GM21529 (cell line): ENCODE measurements around the gene CC2D1A.

Experiments used
- ATAC-seq: cut with Tn5 transposase; IDR thresholded peaks from one replicate; pipeline ENCODE4 v1.9.1; 2021; ENCODE audit not compliant: unreplicated experiment

The CC2D1A gene

GRCh38 chr19:13935765-13936510 lies 29.9 kb downstream of the CC2D1A start:
- no peak for ATAC-seq

DNA sequence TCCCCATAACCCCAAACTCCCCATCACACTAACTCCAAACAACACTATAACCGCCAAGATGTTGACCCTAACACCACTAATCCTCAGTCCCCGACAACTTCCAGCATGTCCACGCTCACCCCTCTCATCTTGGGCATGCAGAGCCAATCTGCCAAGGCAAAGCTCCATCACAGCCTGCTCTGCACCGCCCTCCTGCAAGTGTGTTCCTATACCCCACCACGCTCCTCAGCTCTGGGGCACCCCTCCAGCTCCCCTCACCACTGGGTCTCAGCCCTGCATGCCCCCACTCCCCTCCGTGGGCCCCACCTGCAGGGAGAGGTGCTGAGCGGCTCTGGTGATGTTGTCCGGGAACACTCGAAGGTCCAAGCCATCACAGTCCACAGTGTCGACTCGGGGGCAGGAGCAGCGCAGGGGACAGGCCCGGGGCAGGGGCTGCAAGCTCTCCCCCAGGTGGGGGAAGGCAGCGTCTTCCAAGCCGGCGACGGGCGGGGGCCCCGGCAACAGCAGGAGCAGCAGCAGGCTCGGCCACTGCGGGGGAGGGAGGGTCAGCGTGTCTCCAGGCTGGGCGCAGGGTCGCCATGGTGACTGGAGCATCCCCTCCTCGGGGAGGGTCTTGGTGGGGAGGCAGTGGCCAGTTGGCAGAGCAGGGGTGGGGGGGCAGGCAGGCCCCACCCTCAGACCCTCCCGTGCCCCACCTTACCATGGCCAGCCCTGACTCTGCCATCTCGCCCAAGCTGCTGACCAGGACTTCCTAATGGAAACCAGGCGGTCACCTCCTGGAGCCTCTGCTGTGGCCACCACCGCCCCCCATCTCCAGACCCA lies 31.7 kb downstream of the CC2D1A start:
- no peak for ATAC-seq

GRCh38 chr19:13938301-13939064 lies 32.5 kb downstream of the CC2D1A start, which contains the start of gene PODNL1:
Gene PODNL1, minus strand, starts transcription at chr19:13938417. Its CDS starts 236 bp downstream, at chr19:13938181.
- ATAC-seq: no peak

DNA sequence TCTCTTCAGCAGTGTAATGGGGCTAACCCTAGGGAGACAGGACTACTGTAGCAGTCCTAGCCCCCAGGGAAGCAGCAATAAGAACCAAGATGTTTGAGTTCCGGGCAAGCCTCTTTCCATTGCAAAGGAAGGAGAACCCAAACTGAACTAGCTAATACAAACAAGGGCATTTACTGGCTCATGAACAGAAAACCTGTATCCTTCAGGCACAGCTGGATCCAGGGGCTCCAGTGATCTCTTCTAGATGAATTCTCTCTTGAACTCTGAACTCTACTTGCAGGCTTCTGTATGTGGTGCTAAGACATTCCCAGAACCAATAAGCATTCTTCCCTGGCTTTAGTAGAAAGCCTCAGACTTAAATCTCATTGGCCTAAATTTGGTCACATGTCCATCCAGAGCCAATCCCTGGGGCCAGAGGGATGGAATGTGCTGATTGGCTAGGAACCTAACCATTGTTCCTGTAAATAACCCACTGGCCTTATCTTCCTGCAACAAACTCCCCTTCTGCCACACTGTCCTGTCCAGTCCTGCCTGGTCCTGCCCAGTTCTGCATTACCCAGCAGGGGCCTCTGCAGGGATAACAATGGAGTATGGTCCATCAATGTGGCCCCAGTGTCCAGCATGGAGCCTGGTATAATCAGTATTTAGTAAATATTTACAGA lies 36.2 kb downstream of the CC2D1A start:
- no peak for ATAC-seq

GRCh38 chr19:13946414-13946813 lies 40.4 kb downstream of the CC2D1A start:
- ATAC-seq: no peak

DNA sequence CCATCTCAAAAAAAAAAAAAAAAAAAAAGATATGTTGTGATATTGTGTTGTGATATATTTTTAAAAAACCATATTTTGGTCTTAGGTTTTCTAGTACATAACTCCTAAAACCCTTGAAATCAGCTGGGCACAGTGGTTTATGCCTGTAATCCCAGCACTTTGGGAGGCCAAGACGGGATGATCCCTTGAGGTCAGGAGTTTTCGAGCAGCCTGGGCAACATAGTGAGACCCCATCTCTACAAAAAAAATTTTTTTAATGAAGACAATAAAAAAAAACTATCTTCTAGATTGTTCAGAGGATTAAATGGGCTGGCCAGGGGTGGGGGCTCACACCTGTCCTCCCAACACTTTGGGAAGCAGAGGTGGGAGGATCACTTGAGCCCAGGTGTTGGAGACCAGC lies 45.0 kb downstream of the CC2D1A start:
- no peak for ATAC-seq

GRCh38 chr19:13951799-13952153 lies 45.8 kb downstream of the CC2D1A start:
- no peak for ATAC-seq

DNA sequence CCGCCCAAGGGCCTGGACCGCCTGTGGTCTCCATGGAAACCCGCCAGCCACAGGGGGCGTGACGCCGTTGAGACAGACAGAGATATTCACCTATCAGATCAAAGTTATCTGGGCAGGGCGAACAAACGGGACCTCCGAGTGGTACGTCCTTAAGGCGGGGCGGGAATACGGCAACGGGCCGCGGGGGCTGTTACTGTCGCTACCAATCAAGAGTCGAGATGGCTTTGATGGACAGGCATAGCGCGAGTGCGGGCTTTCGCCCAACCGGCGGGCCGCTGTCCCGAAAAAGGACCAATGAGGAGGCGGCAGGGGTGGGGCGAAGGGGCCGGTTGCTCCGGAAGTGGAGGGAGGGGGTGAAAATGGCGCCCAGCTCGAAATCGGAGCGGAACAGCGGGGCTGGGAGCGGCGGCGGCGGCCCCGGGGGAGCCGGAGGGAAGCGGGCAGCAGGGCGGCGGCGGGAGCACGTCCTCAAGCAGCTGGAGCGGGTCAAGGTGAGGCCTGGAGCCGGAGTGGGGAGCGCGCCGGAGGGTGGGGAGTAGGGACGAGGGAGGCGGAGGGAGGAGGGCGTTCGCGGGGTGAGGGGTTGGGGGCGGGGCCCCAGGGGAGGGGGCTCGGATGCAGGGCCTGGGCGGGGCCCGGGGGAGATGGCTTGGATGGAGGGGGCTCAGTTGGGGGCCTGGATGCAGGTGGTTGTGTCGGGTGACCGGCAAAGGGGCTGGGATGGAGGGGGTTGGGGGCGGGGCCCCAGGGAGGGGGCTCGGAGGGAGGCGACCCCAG lies 46.3 kb downstream of the CC2D1A start, which contains the start of gene DCAF15:
Gene DCAF15, plus strand, starts transcription at position 356 of the 777 bp plus-strand sequence. Its CDS starts 4 bp downstream, at position 360.
- peak; percentile 96 for ATAC-seq

- ATAC-seq: no peak
Observed at GRCh38 chr19:13952931-13953531, 47.0 kb downstream of the CC2D1A start.

DNA sequence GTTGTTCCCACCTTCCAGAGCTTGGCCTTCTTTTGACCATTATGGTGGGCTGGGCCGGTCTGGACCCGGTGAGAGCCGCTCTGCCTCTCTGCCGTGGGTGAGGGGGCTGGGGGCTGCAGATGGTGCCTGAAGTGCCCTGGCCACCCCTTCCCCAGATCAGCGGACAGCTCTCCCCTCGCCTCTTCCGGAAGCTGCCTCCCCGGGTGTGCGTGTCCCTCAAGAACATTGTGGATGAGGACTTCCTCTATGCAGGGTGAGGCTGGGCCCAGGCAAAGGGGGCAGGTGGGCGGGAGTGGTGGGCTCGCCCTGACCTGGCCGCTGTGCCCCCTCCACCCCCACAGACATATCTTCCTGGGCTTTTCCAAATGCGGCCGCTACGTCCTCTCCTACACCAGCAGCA lies 48.2 kb downstream of the CC2D1A start:
- no peak for ATAC-seq

GRCh38 chr19:13955662-13956364 lies 49.8 kb downstream of the CC2D1A start:
- ATAC-seq: no peak

DNA sequence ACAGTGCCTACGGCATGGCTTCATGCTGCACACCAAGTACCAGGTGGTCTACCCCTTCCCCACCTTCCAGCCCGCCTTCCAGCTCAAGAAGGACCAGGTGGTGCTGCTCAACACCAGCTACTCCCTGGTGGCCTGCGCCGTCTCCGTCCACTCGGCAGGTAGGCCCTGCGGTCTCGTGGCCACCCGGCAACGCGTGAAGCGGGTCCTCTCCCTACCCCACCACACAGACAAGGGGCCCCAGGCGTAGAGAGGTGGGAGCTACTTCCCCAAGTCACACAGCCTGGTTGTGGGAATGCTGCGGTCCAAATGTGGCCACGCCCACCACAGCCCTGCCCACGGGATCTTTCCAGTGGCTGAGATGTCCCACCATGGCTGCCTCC lies 50.4 kb downstream of the CC2D1A start:
- ATAC-seq: no peak

- ATAC-seq: no peak
Observed at GRCh38 chr19:13957051-13957450, 51.0 kb downstream of the CC2D1A start.

GRCh38 chr19:13958043-13958442 lies 52.0 kb downstream of the CC2D1A start:
- ATAC-seq: no peak

- no peak for ATAC-seq
Observed at GRCh38 chr19:13959141-13959961, 53.4 kb downstream of the CC2D1A start.

DNA sequence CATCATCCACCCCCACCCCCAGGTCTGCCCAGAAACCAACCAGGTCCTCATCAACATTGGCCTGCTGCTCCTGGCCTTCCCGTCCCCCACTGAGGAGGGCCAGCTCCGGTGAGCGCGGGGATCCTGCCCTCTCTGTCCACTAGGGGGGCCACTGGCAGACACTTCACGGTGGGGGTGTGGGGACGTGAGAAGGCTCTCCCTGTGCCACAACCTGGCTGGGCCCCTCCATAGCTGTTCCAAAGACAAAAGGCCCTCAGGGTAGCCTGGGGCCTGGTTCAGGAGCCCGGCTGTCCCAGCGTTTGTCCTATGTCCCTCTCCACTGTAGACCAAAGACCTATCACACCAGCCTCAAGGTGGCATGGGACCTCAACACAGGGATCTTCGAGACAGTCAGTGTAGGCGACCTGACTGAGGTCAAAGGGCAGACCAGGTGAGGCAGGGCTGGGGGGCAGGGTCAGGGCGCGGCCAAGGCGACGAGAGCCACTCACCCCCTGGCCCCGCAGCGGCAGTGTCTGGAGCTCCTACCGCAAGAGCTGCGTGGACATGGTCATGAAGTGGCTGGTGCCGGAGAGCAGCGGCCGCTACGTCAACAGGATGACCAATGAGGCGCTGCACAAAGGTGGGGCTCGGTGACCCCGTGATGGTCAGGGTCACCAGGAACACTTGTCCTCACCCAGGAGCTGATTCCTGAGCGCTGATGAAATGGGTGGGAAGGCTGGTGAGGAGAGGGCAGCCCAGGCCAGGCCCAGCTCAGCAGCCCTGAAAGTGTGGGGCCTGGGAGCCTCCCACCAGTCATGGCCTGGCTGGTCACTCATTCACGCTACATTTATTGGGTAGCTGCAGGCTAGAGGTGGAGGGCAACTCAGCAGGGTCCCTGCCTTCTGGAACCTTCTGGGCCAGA lies 54.2 kb downstream of the CC2D1A start:
- ATAC-seq: no peak
